ENCODE data around the gene DLD. TPM values are rescaled to one million over a fixed set of nuclear protein-coding genes. Genes with fewer than 3 reads are reported as not detected.

The DLD gene
- total and polyA plus RNA-seq, 2 experiments from 2014 or later: 84.9 to 129 TPM

DNA sequence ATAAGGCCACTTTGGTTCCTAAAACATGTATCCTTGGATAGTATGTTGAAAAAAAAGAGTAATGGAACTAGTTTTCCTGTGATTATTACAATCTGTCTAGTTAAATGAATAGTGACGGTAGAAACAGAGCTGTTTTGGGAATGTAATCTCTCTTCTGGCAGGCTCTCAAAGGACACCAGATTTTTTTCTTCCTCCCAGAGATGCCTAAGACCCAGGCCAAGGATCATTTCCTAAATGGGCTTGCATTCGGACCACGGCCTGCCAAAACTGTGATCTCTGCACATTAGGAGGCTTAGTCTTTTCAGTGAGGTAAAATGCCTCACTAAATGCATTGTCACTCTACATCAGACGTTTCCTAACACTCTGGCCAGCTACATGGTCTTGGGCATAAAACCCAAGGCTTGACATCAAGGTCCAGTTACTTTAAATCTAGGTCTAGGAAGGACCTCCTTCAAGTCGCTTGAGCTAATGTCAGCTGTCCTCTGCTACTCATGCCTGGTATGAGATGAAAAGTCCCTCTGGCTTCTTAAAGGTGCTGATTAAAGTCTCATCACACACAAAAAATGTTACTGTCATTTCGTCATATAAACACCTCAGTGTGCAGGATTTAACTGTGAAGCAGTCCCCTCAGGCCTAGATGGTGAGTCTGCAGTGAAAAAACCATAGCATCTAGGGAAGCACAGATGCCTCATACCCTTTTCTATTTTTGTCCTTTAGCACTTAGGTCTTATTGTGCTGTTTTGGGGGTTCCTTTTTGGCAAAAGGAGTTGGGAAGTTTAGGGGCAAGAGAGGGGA is 47.7 kb downstream of the DLD start:
- Histone ChIP-seq H3K27ac (peak overlapping the region; percentile 72), H3K4me2 (peak overlapping the region; percentile 11), H3K9me2 (replicated peaks; ENCODE audit: insufficient read depth) (no peaks in the 10 kb centered on the region), H3K36me3 (replicated peaks; ENCODE audit: insufficient read depth, low read depth) (no peaks in the 10 kb centered on the region), H3K9me3 (ENCODE audit: low read depth) (no peaks in the 10 kb centered on the region), H3K4me3 (no peak overlapping the region), H4K20me1 (ENCODE audit: insufficient read depth, poor library complexity, severe bottlenecking) (no peaks in the 10 kb centered on the region), H3K4me1 (ENCODE audit: insufficient read depth) (peaks cover 27% of the 10 kb centered on the region), H3K79me2 (peaks cover 7% of the 10 kb centered on the region), H3K27me3 (no peaks in the 10 kb centered on the region), H2AFZ (no peak overlapping the region)
- TF ChIP-seq EZH2phosphoT487 (IDR thresholded peaks at IDR 0.05; ENCODE audit: low read depth, severe bottlenecking, unreplicated experiment): no peak
- TF ChIP-seq EZH2 (IDR thresholded peaks at IDR 0.05; ENCODE audit: borderline replicate concordance): no peak
- TF ChIP-seq, protein P1, sequence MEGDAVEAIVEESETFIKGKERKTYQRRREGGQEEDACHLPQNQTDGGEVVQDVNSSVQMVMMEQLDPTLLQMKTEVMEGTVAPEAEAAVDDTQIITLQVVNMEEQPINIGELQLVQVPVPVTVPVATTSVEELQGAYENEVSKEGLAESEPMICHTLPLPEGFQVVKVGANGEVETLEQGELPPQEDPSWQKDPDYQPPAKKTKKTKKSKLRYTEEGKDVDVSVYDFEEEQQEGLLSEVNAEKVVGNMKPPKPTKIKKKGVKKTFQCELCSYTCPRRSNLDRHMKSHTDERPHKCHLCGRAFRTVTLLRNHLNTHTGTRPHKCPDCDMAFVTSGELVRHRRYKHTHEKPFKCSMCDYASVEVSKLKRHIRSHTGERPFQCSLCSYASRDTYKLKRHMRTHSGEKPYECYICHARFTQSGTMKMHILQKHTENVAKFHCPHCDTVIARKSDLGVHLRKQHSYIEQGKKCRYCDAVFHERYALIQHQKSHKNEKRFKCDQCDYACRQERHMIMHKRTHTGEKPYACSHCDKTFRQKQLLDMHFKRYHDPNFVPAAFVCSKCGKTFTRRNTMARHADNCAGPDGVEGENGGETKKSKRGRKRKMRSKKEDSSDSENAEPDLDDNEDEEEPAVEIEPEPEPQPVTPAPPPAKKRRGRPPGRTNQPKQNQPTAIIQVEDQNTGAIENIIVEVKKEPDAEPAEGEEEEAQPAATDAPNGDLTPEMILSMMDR (IDR thresholded peaks at IDR 0.05; ENCODE audit: poor library complexity): no peak
- DNase-seq (ENCODE audit: low spot score): no peak
- 59% methylated on average over 6 of the region's 6 CpGs for WGBS (ENCODE audit: low lambda C conversion rate, missing lambda C conversion rate)

DNA sequence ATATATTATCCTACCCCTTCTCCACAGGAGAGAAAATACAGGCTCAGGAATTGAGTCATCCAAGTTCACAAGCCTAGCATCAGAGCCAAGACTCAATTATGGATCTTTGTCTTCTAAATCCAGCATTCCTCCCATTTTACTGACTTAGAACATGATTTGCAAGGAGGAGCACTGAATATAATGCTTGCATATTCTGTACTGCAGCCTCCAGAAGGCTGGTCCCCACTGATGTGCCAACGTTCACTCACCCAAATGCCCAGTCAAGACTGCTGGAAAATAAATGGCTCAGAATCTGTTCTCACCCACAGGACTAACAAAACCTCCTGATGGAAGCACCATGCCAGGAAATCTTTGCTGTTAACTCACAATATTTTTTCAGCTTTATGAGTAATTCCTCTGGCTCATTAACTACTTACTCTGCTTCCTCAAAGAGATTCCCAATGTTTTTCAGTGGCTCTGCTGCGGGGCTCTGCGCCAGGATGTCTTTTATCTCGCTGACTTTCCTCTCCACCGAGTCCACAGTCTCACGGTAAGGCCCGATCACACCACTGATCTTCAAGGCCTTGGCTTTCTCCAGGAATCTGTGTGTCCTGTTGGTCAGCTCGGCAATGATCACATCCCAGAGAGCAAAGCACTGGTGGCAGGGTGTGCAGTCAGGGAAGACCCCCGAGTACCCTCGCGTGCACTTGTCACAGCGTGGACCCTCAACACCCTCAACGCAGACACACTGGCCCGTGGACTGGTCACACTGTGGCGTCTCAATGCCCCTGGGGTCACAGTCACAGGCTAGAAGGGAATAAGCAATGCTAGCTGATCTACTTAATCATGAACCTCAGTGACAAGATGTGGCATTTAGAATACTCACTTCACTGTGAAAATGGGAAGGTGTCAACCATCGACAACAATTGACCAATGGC is 48.8 kb downstream of the DLD start:
- WGBS (ENCODE audit: low lambda C conversion rate, missing lambda C conversion rate): 85% methylated on average over 16 of the region's 16 CpGs
- peaks cover 27% of the 10 kb centered on the region for H3K4me1 ChIP-seq (ENCODE audit: insufficient read depth)
- peaks cover 7% of the 10 kb centered on the region for H3K79me2 ChIP-seq
- no peak overlapping the region for H2AFZ ChIP-seq
- no peak overlapping the region for H3K4me3 ChIP-seq
- no peak overlapping the region for H3K4me2 ChIP-seq
- H4K20me1 ChIP-seq (ENCODE audit: insufficient read depth, poor library complexity, severe bottlenecking): no peaks in the 10 kb centered on the region
- no peaks in the 10 kb centered on the region for H3K9me2 ChIP-seq (replicated peaks; ENCODE audit: insufficient read depth)
- peak overlapping the region; percentile 72 for H3K27ac ChIP-seq
- H3K27me3 ChIP-seq: no peaks in the 10 kb centered on the region
- no peaks in the 10 kb centered on the region for H3K9me3 ChIP-seq (ENCODE audit: low read depth)
- TF ChIP-seq EZH2phosphoT487 (IDR thresholded peaks at IDR 0.05; ENCODE audit: low read depth, severe bottlenecking, unreplicated experiment): no peak
- no peak for TF ChIP-seq EZH2 (IDR thresholded peaks at IDR 0.05; ENCODE audit: borderline replicate concordance)
- TF ChIP-seq, protein P1 (IDR thresholded peaks at IDR 0.05; ENCODE audit: poor library complexity): no peak
- DNase-seq (ENCODE audit: low spot score): no peak
- no peaks in the 10 kb centered on the region for H3K36me3 ChIP-seq (replicated peaks; ENCODE audit: insufficient read depth, low read depth)

DNA sequence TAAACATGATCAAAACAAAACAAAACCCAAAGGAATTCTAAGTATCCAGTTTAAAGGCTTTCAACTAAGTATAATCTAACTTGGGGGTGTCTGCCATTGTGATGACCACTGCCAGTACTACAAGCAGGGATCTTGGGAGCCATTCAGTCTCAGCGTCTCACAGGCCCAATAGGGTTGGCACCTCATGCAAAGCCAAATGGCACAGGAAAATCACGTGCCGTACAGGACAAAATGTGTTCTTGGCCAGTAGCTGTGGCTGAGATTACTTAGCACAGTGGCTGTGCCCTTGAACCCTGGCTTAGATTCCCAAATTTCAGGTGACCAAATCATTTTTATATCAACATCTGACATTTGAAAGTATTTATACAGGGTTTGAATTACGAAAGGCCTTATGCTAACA is 50.0 kb downstream of the DLD start:
- H2AFZ ChIP-seq: no peak overlapping the region
- 91% methylated on average over 4 of the region's 4 CpGs for WGBS (ENCODE audit: low lambda C conversion rate, missing lambda C conversion rate)
- H3K4me1 ChIP-seq (ENCODE audit: insufficient read depth): peaks cover 27% of the 10 kb centered on the region
- H4K20me1 ChIP-seq (ENCODE audit: insufficient read depth, poor library complexity, severe bottlenecking): no peaks in the 10 kb centered on the region
- TF ChIP-seq, protein P1 (IDR thresholded peaks at IDR 0.05; ENCODE audit: poor library complexity): no peak
- TF ChIP-seq EZH2 (IDR thresholded peaks at IDR 0.05; ENCODE audit: borderline replicate concordance): no peak
- no peak for TF ChIP-seq EZH2phosphoT487 (IDR thresholded peaks at IDR 0.05; ENCODE audit: low read depth, severe bottlenecking, unreplicated experiment)
- no peak for DNase-seq (ENCODE audit: low spot score)
- H3K27ac ChIP-seq: peak overlapping the region; percentile 23
- no peak overlapping the region for H3K4me3 ChIP-seq
- H3K4me2 ChIP-seq: no peak overlapping the region
- H3K9me3 ChIP-seq (ENCODE audit: low read depth): no peaks in the 10 kb centered on the region
- H3K27me3 ChIP-seq: no peaks in the 10 kb centered on the region
- peaks cover 4% of the 10 kb centered on the region for H3K79me2 ChIP-seq
- H3K9me2 ChIP-seq (replicated peaks; ENCODE audit: insufficient read depth): no peaks in the 10 kb centered on the region
- no peaks in the 10 kb centered on the region for H3K36me3 ChIP-seq (replicated peaks; ENCODE audit: insufficient read depth, low read depth)
